Testis (tissue), 3 donors: ENCODE data around the gene TIAM1. TPM values are rescaled to one million over a fixed set of nuclear protein-coding genes. Genes with fewer than 3 reads are reported as not detected.

Experiments used
- DNase-seq: peaks from one replicate; pipeline ENCODE4 v3.0.0-alpha.2; 2019
- H3K27ac ChIP-seq, 2 donors: fragments of 200-600 bp; sonication (generic); one replicate each; pipeline ENCODE4 v1.5.1; 2019
- H3K27me3 ChIP-seq: fragments of 200-600 bp; sonication (generic); one replicate; pipeline ENCODE4 v1.5.1; 2019
- H3K36me3 ChIP-seq: fragments of 200-600 bp; sonication (generic); one replicate; pipeline ENCODE4 v1.5.1; 2017; ENCODE audit warnings: low read depth; ENCODE audit errors: missing control alignments
- H3K4me1 ChIP-seq: fragments of 200-600 bp; sonication (generic); one replicate; pipeline ENCODE4 v1.5.1; 2019
- H3K4me3 ChIP-seq, 2 donors: fragments of 200-600 bp; sonication (generic); one replicate each; pipeline ENCODE4 v1.5.1; 2017 to 2019
- H3K9me3 ChIP-seq: fragments of 200-600 bp; sonication (generic); one replicate; pipeline ENCODE4 v1.5.1; 2017
- CTCF ChIP-seq, 3 experiments: fragments of 450-650 bp in 2 of 3; fragments of 200-600 bp in 1 of 3; sonication (generic) in 1 of 3; IDR thresholded peaks; one replicate each; pipeline ENCODE4 v1.5.1; 2016 to 2019; ENCODE audit warnings: antibody characterized with exemption in 3 of 3, mild to moderate bottlenecking in 2 of 3, moderate library complexity in 1 of 3
- POLR2A ChIP-seq: fragments of 450-650 bp; IDR thresholded peaks from one replicate; pipeline ENCODE4 v1.6.1; 2017; ENCODE audit warnings: antibody characterized with exemption, mild to moderate bottlenecking, moderate library complexity
- WGBS, 2 donors: methylation state at CpG; one replicate each; pipeline ENCODE4 v1.1.5; 2018; 5-methylcytosine and 5-hydroxymethylcytosine counted together
- intact Hi-C: fragments of 100-400 bp; cut with DNase I; formaldehyde crosslinking; loops from one replicate; pipeline ENCODE4 v1.15.1; 2023; ENCODE audit warnings: low total_unique reads
- polyA plus RNA-seq: library from polyadenylated mRNA; stranded (reverse); fragments of 350-450 nt; fragmentation: Illumina TruSeq; extraction: RNeasy Lipid Tissue Mini Kit (QIAGEN cat#74804); gene quantifications from one replicate; pipeline ENCODE4 v1.2.3, GENCODE V29; 2014; ENCODE audit warnings: low read depth, low replicate concordance; ENCODE audit not compliant: insufficient read depth
- total RNA-seq, 2 donors: library from RNA; depleted of rRNA; stranded (reverse); fragments of >200 nt; gene quantifications; one replicate each; pipeline ENCODE4 v1.2.3, GENCODE V29; 2016

TIAM1 gene
- total and polyA plus RNA-seq, 3 donors from 2014 or later: 21.3 to 51.6 (median 34.6) TPM

- 93 to 96% methylated on average over 11 of the region's 11 CpGs for WGBS, 2 donors
- Histone ChIP-seq H3K27me3 (no peaks in the 10 kb centered on the region), H3K27ac (no peak overlapping the region), H3K9me3 (no peaks in the 10 kb centered on the region), H3K4me1 (no peaks in the 10 kb centered on the region), H3K4me3 (no peak overlapping the region), H3K36me3 (no peaks in the 10 kb centered on the region)
- no peak for DNase-seq
- intact Hi-C loops: no loop called here
- TF ChIP-seq CTCF (IDR thresholded peaks at IDR 0.05): no peak
- TF ChIP-seq POLR2A: no peak
Measured at GRCh38 chr21:31294691-31295090, 49.4 kb downstream of the TIAM1 start.

GRCh38 chr21:31293986-31294385 lies 50.1 kb downstream of the TIAM1 start:
- no peak overlapping the region for H3K27ac ChIP-seq
- no peak for DNase-seq
- no peaks in the 10 kb centered on the region for H3K4me1 ChIP-seq
- intact Hi-C loops: no loop called here
- H3K36me3 ChIP-seq: no peaks in the 10 kb centered on the region
- H3K9me3 ChIP-seq: no peaks in the 10 kb centered on the region
- no peak overlapping the region for H3K4me3 ChIP-seq
- no peaks in the 10 kb centered on the region for H3K27me3 ChIP-seq
- TF ChIP-seq POLR2A: no peak
- no peak for TF ChIP-seq CTCF (IDR thresholded peaks at IDR 0.05)

- WGBS, 2 donors: 76 to 85% methylated on average over 5 of the region's 5 CpGs
- Histone ChIP-seq H3K27me3 (no peaks in the 10 kb centered on the region), H3K9me3 (no peaks in the 10 kb centered on the region), H3K4me3 (no peak overlapping the region), H3K4me1 (no peaks in the 10 kb centered on the region), H3K36me3 (no peaks in the 10 kb centered on the region), H3K27ac (no peak overlapping the region)
- no peak for DNase-seq
- TF ChIP-seq POLR2A (no peak), CTCF (IDR thresholded peaks at IDR 0.05) (no peak)
- intact Hi-C loops: no loop called here
Measured at GRCh38 chr21:31290765-31291164, 53.3 kb downstream of the TIAM1 start.

- Histone ChIP-seq H3K27ac (no peak overlapping the region), H3K4me1 (no peaks in the 10 kb centered on the region), H3K36me3 (no peaks in the 10 kb centered on the region), H3K4me3 (no peak overlapping the region), H3K9me3 (no peaks in the 10 kb centered on the region), H3K27me3 (no peaks in the 10 kb centered on the region)
- intact Hi-C loops: no loop called here
- 68 to 74% methylated on average over 4 of the region's 4 CpGs for WGBS, 2 donors
- TF ChIP-seq CTCF (IDR thresholded peaks at IDR 0.05) (no peak), POLR2A (no peak)
- DNase-seq: no peak
Measured at GRCh38 chr21:31289702-31290101, 54.4 kb downstream of the TIAM1 start.

- Histone ChIP-seq H3K36me3 (no peaks in the 10 kb centered on the region), H3K9me3 (no peaks in the 10 kb centered on the region), H3K27me3 (no peaks in the 10 kb centered on the region), H3K4me1 (peaks cover under 1% of the 10 kb centered on the region), H3K27ac (no peak overlapping the region), H3K4me3 (no peak overlapping the region)
- 97 to 100% methylated on average over 3 of the region's 3 CpGs for WGBS, 2 donors
- no peak for DNase-seq
- no peak for TF ChIP-seq CTCF (IDR thresholded peaks at IDR 0.05)
- intact Hi-C loops: no loop called here
Measured at GRCh38 chr21:31288191-31288590, 55.9 kb downstream of the TIAM1 start.
